Neural cell (in vitro differentiated cells): ENCODE results near the gene DHRS12.

Source experiments
- EZH2 ChIP-seq: fragments of 200-600, 300-800 bp; shearing (Covaris generic), sonication (generic); IDR thresholded peaks from 2 replicates; pipeline ENCODE4 v1.6.1; 2014; ENCODE audit warnings: antibody characterized with exemption, low read length, borderline replicate concordance, mild to moderate bottlenecking; ENCODE audit not compliant: insufficient read depth, poor library complexity, severe bottlenecking
- MXI1 ChIP-seq: fragments of 450-650 bp; conservative IDR thresholded peaks from 2 replicates; pipeline ENCODE4 v1.6.1; 2014; ENCODE audit warnings: antibody characterized with exemption, mild to moderate bottlenecking; ENCODE audit not compliant: poor library complexity, severe bottlenecking
- POLR2AphosphoS5 ChIP-seq: IDR thresholded peaks from 2 replicates; pipeline ENCODE4 v1.6.1; 2012
- SMC3 ChIP-seq: fragments of 450-650 bp; conservative IDR thresholded peaks from 2 replicates; pipeline ENCODE4 v1.6.1; 2014; ENCODE audit warnings: antibody characterized with exemption, mild to moderate bottlenecking, moderate library complexity; ENCODE audit not compliant: poor library complexity
- TAF1 ChIP-seq: IDR thresholded peaks from 2 replicates; pipeline ENCODE4 v1.6.1; 2012; ENCODE audit warnings: low read depth
- TF ChIP-seq, protein P1 (sequence below): IDR thresholded peaks from 2 replicates; pipeline ENCODE4 v1.6.1; 2012; ENCODE audit warnings: borderline replicate concordance
- TF ChIP-seq, protein P2 (sequence below): fragments of 450-650 bp; IDR thresholded peaks from 2 replicates; pipeline ENCODE4 v1.5.1; 2014; ENCODE audit warnings: antibody characterized with exemption, mild to moderate bottlenecking, moderate library complexity; ENCODE audit not compliant: poor library complexity, severe bottlenecking

GRCh38 chr13:51806566-51806965, 2.6 kb upstream of the DHRS12 start:
- TF ChIP-seq EZH2, result no peak
- TF ChIP-seq MXI1, result no peak
- TF ChIP-seq, protein P1, sequence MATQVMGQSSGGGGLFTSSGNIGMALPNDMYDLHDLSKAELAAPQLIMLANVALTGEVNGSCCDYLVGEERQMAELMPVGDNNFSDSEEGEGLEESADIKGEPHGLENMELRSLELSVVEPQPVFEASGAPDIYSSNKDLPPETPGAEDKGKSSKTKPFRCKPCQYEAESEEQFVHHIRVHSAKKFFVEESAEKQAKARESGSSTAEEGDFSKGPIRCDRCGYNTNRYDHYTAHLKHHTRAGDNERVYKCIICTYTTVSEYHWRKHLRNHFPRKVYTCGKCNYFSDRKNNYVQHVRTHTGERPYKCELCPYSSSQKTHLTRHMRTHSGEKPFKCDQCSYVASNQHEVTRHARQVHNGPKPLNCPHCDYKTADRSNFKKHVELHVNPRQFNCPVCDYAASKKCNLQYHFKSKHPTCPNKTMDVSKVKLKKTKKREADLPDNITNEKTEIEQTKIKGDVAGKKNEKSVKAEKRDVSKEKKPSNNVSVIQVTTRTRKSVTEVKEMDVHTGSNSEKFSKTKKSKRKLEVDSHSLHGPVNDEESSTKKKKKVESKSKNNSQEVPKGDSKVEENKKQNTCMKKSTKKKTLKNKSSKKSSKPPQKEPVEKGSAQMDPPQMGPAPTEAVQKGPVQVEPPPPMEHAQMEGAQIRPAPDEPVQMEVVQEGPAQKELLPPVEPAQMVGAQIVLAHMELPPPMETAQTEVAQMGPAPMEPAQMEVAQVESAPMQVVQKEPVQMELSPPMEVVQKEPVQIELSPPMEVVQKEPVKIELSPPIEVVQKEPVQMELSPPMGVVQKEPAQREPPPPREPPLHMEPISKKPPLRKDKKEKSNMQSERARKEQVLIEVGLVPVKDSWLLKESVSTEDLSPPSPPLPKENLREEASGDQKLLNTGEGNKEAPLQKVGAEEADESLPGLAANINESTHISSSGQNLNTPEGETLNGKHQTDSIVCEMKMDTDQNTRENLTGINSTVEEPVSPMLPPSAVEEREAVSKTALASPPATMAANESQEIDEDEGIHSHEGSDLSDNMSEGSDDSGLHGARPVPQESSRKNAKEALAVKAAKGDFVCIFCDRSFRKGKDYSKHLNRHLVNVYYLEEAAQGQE, result peak; percentile 31
- TF ChIP-seq POLR2AphosphoS5, result peak; percentile 48
- TF ChIP-seq, protein P2, sequence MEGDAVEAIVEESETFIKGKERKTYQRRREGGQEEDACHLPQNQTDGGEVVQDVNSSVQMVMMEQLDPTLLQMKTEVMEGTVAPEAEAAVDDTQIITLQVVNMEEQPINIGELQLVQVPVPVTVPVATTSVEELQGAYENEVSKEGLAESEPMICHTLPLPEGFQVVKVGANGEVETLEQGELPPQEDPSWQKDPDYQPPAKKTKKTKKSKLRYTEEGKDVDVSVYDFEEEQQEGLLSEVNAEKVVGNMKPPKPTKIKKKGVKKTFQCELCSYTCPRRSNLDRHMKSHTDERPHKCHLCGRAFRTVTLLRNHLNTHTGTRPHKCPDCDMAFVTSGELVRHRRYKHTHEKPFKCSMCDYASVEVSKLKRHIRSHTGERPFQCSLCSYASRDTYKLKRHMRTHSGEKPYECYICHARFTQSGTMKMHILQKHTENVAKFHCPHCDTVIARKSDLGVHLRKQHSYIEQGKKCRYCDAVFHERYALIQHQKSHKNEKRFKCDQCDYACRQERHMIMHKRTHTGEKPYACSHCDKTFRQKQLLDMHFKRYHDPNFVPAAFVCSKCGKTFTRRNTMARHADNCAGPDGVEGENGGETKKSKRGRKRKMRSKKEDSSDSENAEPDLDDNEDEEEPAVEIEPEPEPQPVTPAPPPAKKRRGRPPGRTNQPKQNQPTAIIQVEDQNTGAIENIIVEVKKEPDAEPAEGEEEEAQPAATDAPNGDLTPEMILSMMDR, result no peak
- no peak for TF ChIP-seq TAF1
- TF ChIP-seq SMC3, result no peak
